Activated T-cell treated with anti-CD3 and anti-CD28 coated beads for 48 hours (primary cell): ENCODE results near the gene SHF.

ENCODE experiments used
- DNase-seq: peaks from one replicate; pipeline ENCODE4 v3.0.0-alpha.2; 2020; ENCODE audit warnings: low read depth

The SHF gene

DNA sequence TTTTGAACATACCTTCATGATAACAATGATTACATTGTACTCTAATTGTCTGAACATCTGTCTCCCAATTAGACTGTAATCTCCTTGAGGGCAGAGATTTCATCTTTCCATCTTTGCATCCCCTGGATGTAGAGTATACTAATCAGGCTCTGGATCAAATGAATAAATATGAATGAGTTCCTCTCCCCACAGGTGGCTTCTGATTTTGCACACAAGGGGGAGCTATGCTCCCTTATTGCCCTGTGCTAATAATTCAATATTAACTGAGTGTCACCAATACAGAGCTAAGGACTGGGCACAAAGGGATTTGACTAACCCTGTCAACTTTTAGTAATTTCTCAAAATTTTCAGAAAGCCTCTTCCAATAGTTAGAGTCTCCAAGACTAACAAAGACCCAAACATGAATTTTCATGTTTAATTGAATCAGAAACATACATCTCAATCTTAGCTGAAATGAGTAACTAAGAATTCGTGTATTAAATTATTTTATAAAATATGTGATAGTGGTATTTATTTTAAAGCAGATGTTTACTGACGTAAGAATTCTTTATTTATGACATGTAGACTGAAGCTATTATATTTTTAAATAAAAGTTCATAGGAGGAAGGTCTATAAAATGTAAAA, 61.1 kb downstream of the SHF start:
- no peak for DNase-seq

GRCh38 chr15:45123397-45123796, 64.4 kb downstream of the SHF start:
- no peak for DNase-seq

DNA sequence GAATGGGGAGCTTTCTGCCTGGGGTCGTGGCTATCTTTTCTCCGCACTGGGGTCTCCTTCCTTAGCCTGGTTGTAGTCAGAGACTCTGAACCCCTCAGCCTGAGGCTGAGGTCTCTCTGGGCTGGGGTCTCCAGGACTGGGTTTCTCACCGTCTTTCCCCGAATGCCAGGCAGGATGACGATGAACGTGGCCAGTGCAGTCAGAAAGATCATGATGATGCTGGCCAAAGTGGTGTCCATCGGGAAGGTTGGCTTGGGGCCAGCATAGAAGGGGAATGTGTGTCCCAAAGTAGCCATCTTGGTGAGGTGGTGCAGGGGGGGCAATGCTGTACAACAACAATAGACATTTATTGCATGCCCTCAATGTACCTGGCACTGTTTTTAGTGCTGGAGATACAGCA, 65.0 kb downstream of the SHF start:
- no peak for DNase-seq

DNA sequence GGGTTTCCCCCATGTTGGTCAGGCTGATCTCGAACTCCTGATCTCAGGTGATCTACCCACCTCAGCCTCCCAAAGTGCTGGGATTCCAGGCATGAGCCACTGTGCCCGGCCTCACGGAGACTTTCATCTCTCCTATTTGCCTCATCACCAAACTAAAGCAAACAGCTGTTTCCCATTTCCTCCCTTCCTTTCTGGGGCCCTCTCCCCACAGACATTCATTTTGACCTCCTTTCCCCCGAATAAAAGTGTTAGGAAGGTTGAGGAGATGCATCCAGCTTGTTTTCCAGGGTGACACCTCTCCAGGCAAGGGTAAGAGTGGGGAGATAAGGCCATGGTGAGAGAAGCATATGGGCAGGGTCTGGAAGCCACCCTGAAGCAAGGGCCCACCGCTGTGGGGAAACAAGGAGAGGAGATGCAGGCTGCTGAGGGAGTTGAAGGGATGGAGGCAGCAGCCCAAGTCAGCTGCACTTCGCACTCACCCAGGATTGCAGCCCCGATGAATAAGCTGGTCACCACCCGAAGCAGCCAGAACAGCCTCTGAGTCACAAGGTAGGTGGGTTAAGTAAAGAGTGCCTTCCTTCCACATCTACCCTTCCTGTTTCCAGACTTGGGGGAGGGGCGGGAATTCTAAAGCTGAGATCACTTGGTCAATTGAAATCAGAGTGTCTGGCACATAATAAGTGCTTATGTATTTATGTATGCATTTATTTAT, 65.9 kb downstream of the SHF start:
- no peak for DNase-seq

- no peak for DNase-seq
Observed at GRCh38 chr15:45121020-45121419, 66.7 kb downstream of the SHF start.

DNA sequence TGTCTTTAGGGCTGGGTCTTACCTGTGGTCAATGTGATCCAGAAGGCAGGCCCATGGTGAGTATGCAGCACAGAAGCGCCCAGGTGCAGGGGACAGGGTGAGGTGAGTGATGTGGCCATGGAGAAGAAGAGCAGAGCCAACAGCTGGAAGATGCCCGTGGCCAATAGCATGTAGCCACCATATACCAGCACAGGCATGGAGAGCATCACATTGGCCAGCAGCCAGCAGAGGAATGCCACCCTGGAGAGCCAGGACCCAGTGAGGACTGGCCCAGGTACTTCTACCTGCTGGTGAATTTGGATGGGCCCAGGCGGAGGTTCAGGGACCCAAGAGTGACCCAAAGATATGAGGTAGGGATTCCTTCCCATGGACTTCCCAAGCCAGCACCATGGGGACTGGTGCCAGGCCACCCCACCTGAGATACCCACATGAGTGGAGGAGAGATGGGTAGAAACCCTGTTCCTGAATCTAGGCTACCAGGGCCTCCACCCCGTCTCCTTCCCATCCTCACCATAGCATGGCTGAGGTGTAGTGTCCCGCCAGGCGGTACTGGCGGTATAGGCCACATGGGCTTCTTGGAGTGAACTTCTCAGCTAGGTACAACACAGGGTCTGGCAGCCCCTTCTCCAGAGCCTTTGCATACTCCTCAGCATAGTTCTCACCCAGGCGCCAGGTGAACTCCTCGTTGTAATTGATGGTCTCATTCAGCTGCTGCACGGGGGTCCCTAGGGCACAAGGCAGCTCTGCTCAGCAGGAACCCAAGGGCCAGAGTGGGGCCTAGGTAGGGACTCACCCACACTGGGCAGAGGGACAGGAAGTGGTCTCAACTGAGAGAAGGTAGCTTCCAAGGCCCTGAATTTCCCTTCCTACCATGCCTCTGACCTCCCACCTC, 67.4 kb downstream of the SHF start:
- DNase-seq: no peak

- DNase-seq: no peak
Observed at GRCh38 chr15:45118996-45119395, 68.8 kb downstream of the SHF start.

DNA sequence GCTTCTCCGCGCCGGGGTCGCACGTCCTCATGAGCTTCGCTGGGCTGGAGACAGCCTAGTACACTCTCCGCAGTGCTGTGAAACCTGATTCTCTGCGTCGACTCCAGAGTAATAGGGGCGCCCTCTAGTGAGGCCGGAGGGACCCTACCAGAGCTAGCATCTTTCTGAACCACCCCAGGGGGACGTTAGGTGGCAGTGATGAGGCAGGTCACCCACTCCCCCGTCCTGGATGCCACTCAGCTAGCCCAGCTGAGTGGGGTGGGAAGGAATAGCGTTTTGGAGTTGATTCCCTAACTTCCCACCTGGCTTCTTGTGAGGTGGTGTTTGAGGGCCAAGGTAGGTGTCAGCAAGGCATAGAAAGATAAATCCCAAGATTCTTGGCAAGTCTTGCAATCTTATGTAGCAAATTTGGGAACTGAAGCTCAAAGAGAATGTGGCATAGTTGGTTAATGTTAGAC, 69.6 kb downstream of the SHF start:
- peak; percentile 82 for DNase-seq

GRCh38 chr15:45117308-45118130, 70.2 kb downstream of the SHF start:
- no peak for DNase-seq
